Measurements from ENCODE around the gene AFAP1. TPM values are rescaled to one million over a fixed set of nuclear protein-coding genes. Genes with fewer than 3 reads are reported as not detected.

Gene AFAP1
- polyA plus RNA-seq, 3 donors: not detected

DNA sequence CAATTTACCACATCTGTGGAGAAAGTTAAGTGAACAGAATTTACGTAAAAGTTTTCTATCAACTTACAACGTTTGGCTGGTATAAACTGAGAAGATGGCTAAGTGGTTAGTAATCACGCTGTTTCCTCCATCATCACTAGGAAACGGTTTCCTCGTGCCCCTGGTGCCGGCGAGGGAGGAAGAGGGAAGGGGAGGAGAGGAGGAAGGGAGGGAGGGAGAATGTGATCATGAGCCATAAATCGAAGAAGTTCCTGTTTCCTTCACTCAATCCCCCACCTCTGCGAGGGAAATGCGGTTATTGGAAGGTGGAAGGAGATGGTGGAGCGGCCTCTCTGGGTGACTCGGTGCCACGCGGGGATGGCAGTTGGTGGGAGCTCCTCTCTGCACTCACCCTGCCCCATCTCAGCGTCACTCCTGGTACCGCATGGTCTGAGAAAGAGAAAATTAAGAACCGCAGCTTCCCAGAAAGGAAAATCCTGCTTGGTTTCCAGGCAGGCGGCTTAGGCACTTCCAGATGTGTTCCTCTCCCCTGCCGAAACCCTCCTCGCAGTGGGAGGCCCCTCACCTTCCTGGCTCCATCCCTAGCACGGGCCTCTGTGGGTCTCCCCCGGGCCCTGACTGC, 216.8 kb downstream of the AFAP1 start:
- whole genome bisulfite sequencing (ENCODE audit: insufficient coverage): 80% methylated on average over 1 of the region's 22 CpGs

GRCh38 chr4:7721984-7722551, 217.6 kb downstream of the AFAP1 start:
- H3K9ac ChIP-seq (ENCODE audit: insufficient read depth, low read length, poor library complexity, severe bottlenecking): no peak overlapping the region
- H3K4me2 ChIP-seq (replicated peaks; ENCODE audit: extremely low read depth, low read length, poor library complexity, severe bottlenecking): no peak overlapping the region
- peak; percentile 24 for TF ChIP-seq CTCF (IDR thresholded peaks at IDR 0.05)
- peaks cover 8% of the 10 kb centered on the region for H3K4me1 Mint-ChIP-seq
- no peaks in the 10 kb centered on the region for H3K79me2 ChIP-seq (ENCODE audit: insufficient read depth, low read length)
- no peaks in the 10 kb centered on the region for H4K20me1 ChIP-seq (ENCODE audit: insufficient read depth, low read length)
- peaks cover 0 to 8% (median 4%) of the 10 kb centered on the region in 7 donors for H3K9me3 Mint-ChIP-seq
- H3K4me1 ChIP-seq (ENCODE audit: control insufficient read depth in 1 of 2, insufficient read depth in 2 of 2, low read length in 2 of 2): peaks cover 0 to 5% of the 10 kb centered on the region in 2 donors
- no peaks in the 10 kb centered on the region for H3K9me3 ChIP-seq (replicated peaks in 1 of 2; ENCODE audit: control insufficient read depth in 1 of 2, insufficient read depth in 1 of 2, low read length in 2 of 2)
- H3K27me3 Mint-ChIP-seq (ENCODE audit: low read depth in 3 of 3): peaks cover 10 to 24% (median 21%) of the 10 kb centered on the region in 3 donors
- H3K4me3 Mint-ChIP-seq: no peak overlapping the region
- no peak overlapping the region for H3K27ac Mint-ChIP-seq
- no peaks in the 10 kb centered on the region for H3K36me3 ChIP-seq (replicated peaks in 1 of 2; ENCODE audit: control insufficient read depth in 1 of 2, insufficient read depth in 2 of 2, low read length in 2 of 2)
- H2AFZ ChIP-seq (ENCODE audit: insufficient read depth, low read depth, low read length, poor library complexity, severe bottlenecking): no peak overlapping the region
- no peaks in the 10 kb centered on the region for H3K36me3 Mint-ChIP-seq
- WGBS (ENCODE audit: insufficient coverage): 58% methylated on average over 11 of the region's 13 CpGs
- intact Hi-C loops (cut with micrococcal nuclease): no loop called here
- no peak for DNase-seq
- H3K27ac ChIP-seq (ENCODE audit: low read depth in 1 of 2, low read length in 2 of 2): no peak overlapping the region
- H3K4me3 ChIP-seq (replicated peaks in 1 of 3; ENCODE audit: low read depth in 2 of 3, low read length in 3 of 3): no peak overlapping the region
- peaks cover 0 to 15% of the 10 kb centered on the region in 2 donors for H3K27me3 ChIP-seq (ENCODE audit: control insufficient read depth in 2 of 2, insufficient read depth in 2 of 2, low read length in 2 of 2)

More for the DNA sequence above, 216.8 kb downstream of the AFAP1 start:
- Histone ChIP-seq H4K20me1 (ENCODE audit: insufficient read depth, low read length) (no peaks in the 10 kb centered on the region), H3K79me2 (ENCODE audit: insufficient read depth, low read length) (no peaks in the 10 kb centered on the region), H3K36me3 (replicated peaks in 1 of 2; ENCODE audit: control insufficient read depth in 1 of 2, insufficient read depth in 2 of 2, low read length in 2 of 2) (no peaks in the 10 kb centered on the region), H3K27ac (ENCODE audit: low read depth in 1 of 2, low read length in 2 of 2) (no peak overlapping the region), H3K9ac (ENCODE audit: insufficient read depth, low read length, poor library complexity, severe bottlenecking) (no peak overlapping the region), H3K27me3 (ENCODE audit: control insufficient read depth in 2 of 2, insufficient read depth in 2 of 2, low read length in 2 of 2) (peaks cover 0 to 15% of the 10 kb centered on the region in 2 donors), H3K9me3 (replicated peaks in 1 of 2; ENCODE audit: control insufficient read depth in 1 of 2, insufficient read depth in 1 of 2, low read length in 2 of 2) (no peaks in the 10 kb centered on the region), H3K4me1 (ENCODE audit: control insufficient read depth in 1 of 2, insufficient read depth in 2 of 2, low read length in 2 of 2) (peaks cover 0 to 5% of the 10 kb centered on the region in 2 donors), H3K4me2 (replicated peaks; ENCODE audit: extremely low read depth, low read length, poor library complexity, severe bottlenecking) (no peak overlapping the region), H2AFZ (ENCODE audit: insufficient read depth, low read depth, low read length, poor library complexity, severe bottlenecking) (no peak overlapping the region), H3K4me3 (replicated peaks in 1 of 3; ENCODE audit: low read depth in 2 of 3, low read length in 3 of 3) (no peak overlapping the region)
- intact Hi-C loops (cut with micrococcal nuclease): no loop called here
- H3K36me3 Mint-ChIP-seq: no peaks in the 10 kb centered on the region
- H3K4me3 Mint-ChIP-seq: no peak overlapping the region
- H3K4me1 Mint-ChIP-seq: peaks cover 8% of the 10 kb centered on the region
- DNase-seq: peak in 1 of 3 donors; percentile 41
- no peak for TF ChIP-seq CTCF (IDR thresholded peaks at IDR 0.05)
- H3K27me3 Mint-ChIP-seq (ENCODE audit: low read depth in 3 of 3): peaks cover 10 to 24% (median 21%) of the 10 kb centered on the region in 3 donors
- H3K27ac Mint-ChIP-seq: peak overlapping the region in 1 of 7 donors; percentile 58
- H3K9me3 Mint-ChIP-seq: peaks cover 0 to 8% (median 4%) of the 10 kb centered on the region in 7 donors
